HTERT RPE-1 (cell line): Measurements from ENCODE around the gene ILK.

Experiments
- in situ Hi-C: fragments of 300-500 bp; cut with MboI; formaldehyde crosslinking; loops from 4 replicates; pipeline ENCODE4 v1.14.3; 2020; ENCODE audit warnings: low sequenced_read_pairs

Gene ILK

DNA sequence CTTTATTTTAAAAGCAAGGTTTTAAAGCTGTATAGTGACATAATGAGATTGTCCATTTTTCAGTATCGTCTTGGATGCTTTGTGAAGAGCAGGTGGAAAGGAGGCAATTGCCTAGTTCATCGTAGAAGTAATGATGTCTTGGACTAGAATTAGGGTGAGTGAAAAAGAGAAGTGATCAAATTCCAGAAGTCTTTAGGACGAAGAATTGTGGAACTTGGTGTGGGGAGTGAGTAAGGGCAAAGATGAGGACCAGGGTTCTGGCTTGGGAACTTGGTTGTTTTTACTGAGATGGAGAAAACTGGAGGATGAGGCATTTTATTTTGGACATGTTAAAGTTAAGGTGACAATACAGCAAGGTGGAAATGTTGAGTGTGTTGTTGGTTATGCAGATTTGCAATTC lies 1.2 kb downstream of the ILK start:
- in situ Hi-C loops, result no loop called here

DNA sequence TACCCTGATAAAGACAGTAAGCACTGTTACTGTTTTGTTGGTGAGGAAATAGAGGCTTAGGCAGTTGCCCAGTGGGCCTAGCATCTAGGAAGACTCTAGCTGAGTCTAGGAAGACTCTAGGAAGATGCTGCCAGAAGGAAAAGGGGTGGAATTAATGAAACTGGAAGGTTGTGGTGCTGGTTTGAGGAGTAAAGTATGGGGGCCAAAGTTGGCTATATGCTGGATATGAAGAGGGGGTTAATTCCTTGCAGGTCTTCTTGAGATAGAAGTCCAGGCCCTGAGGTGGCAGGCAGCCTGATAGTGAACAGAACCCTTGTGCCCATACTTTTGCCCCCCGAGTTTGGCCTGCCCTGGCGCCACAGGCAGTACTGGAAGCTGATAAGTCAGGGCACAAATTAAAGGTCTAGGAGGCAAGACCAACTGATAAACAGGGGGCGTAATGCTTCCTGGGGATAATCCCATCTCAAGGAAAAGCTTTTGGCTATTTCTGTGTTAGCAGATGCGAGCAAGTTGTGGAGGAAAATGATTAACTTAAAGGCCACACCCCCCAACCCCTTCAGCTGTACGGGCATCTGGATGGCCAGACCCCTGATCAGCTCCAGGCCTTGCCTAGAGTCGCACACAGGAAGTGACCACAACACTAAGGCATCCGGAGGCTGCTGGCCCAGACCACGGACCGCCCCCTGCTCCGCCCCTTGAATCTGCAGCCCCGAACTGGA lies 3.1 kb downstream of the ILK start:
- in situ Hi-C loops, result no loop called here

DNA sequence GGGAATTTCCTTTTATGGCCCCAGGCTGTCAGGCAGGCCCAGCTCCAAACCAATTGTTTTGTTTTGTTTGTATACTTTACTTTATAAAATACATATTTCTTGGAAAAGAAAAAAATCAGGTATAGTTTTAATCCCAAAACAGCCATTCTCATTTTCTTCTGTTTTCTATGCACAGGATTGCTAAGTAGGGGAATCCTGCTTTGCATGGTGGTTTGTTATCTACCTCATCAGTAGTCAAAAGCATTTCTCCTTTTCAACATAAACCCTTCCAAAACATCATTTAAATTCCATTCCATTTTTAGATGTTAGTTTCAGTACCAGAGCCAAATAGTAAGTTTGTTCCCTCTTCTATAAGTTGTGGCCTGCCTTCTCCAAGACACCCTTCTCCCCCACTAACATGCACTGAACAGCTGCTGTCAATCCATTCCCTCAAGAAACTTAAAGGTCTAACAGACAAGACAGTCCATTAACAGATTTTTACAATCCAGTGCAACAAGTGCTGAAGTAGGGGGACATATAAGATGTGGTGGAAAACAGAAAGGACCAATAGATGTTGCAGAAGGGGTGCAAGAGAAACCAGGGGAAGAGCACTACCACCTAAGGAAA lies 3.7 kb downstream of the ILK start:
- in situ Hi-C loops, result no loop called here

DNA sequence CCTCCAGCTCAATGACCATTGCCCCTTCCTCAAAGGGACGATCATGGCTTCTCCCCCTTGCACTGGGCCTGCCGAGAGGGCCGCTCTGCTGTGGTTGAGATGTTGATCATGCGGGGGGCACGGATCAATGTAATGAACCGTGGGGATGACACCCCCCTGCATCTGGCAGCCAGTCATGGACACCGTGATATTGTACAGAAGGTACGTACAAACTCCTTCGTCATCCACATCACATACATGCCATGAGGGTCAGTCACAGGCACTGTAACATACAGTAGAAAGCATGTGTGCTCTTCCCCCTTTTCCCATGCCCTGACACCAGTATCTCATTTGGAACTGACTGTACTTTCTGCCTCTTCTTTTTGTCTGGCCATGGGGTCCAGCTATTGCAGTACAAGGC lies 4.4 kb downstream of the ILK start:
- in situ Hi-C loops, result no loop called here

DNA sequence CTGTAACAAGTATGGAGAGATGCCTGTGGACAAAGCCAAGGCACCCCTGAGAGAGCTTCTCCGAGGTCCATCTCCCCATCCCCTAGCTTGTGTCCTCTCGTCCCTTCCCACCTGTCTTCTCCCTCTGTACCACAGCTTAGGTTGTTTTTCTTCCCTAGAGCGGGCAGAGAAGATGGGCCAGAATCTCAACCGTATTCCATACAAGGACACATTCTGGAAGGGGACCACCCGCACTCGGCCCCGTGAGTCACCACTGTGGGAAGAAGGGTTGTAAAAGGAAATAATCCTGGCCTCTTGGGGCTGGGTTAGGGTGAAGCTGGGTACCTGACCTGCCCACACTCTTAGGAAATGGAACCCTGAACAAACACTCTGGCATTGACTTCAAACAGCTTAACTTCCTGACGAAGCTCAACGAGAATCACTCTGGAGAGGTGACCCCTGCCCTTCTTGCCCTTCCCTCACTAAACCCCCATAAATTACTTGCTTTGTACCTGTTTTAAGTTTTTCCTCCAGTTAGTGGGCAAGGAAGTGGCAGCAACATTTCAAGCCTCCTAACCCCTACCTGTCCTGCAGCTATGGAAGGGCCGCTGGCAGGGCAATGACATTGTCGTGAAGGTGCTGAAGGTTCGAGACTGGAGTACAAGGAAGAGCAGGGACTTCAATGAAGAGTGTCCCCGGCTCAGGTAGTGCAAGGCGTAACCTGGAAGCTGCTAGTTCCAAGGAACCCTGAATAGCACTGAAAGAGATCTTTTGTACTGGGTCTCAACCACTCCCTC lies 5.3 kb downstream of the ILK start:
- in situ Hi-C loops, result no loop called here

DNA sequence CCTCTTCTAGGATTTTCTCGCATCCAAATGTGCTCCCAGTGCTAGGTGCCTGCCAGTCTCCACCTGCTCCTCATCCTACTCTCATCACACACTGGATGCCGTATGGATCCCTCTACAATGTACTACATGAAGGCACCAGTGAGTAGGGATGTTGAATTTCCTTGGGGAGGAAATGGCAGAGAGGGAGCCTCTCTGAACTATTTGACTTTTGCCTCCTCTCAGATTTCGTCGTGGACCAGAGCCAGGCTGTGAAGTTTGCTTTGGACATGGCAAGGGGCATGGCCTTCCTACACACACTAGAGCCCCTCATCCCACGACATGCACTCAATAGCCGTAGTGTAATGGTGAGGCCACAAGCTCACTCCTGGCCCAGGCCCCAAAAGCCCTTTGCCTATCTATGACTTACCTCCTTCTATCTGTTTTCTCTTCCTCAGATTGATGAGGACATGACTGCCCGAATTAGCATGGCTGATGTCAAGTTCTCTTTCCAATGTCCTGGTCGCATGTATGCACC lies 6.0 kb downstream of the ILK start:
- in situ Hi-C loops, result no loop called here

DNA sequence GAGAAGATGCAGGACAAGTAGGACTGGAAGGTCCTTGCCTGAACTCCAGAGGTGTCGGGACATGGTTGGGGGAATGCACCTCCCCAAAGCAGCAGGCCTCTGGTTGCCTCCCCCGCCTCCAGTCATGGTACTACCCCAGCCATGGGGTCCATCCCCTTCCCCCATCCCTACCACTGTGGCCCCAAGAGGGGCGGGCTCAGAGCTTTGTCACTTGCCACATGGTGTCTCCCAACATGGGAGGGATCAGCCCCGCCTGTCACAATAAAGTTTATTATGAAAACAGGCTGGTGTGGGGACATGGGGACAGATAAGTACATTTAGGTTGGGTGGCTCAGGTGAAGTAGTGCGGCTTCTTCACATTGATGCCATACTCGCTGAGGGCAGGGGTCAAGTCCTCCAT lies 7.0 kb downstream of the ILK start:
- in situ Hi-C loops, result no loop called here

DNA sequence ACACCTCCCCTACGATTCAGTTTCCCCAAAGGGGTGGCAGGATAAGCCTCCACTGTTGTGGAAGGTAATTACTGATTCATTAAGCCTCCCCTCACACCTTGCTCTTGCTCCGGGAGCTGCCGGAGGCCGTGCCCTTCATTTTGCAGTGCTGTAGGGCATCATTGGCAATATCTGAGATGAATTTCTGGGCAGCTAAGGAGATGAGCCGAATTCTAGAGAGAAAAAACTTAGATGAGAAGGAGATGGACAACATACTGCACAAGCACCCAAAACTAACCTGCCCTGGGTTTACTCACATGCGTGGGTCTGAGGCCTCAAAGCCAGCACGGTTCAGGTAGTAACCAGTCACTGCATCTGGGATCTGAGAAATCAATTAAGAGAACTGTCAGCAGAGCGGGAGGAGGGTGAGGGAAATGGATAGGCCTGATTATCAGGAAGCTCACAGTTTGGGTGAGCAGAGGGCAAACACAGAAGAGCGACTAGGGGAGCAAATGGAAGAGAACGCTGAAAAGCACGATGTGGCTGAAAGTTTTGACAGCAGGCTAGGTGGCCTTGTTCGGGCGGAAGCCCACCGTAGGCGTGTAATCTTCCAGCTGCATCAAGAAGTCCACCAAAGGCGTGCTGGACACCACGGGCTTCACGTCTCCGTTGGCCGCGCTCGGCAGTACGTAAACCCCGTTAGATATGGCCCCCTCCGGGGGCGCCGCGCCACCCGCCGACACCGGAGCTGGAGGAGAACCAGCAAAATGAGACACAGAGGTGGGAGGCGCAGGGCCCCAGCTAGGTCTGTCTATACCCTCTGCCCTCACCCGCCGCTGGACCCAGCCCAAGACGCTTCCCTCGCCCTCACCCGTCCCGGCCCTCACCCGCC lies 7.8 kb downstream of the ILK start:
- in situ Hi-C loops, result no loop called here

DNA sequence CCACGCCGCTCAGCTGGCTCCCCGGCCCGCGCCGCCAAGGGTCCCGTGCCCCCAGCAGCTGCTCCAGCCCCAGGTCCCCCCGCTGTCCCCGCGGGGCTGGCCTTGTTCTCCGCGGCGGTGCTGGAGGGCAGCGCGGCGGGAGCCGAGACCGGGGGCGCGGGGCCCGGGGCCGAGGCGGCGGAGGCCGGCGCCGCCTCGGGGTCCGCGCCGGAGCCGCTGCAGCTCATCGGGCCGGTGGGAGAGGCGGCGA lies 8.3 kb downstream of the ILK start:
- in situ Hi-C loops, result no loop called here

DNA sequence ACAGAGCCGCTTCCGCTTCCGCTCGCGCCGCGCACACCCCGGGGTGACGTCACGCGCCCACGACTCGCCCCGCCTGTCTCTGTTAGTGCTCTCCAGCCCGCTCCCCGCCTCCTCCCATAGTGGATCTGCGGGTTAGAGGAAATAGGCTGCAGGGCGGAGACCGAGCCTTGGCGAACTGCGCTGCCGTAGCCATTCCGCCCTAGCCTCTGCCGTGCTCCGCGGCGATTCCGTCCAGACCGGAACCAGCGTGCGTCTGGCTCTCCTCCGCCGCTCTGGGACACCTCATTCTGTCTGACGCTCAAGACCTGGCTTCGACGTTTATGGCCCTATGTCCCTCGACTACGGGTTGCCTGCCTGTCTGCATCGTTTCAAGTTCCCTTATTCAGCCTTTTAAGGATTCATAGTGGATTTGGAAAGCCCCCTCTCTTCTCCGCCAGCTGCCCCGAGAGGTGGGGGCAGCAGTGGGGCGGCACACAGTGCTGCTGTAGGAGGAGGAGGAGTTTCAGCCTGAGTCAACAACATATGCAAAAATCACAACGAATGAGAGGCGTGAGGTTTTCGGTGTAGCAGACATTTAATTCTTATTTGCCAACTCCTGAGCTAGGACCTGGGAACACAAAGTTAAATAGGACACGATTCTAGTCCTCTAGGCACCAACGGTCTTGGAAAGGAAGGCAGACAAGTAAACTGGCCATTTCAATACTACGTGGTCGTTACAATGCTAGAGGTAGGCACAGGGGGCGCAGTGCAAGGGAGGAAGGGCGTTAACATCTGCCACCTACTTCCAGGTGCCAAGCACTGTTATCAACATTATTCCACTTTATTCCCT lies 8.9 kb downstream of the ILK start, which contains the start of gene TAF10:
Gene TAF10 (minus strand): TSS at position 4 of the 829 bp plus-strand sequence. CDS start 27 bp downstream, outside the sequence.
- in situ Hi-C loops, result no loop called here

DNA sequence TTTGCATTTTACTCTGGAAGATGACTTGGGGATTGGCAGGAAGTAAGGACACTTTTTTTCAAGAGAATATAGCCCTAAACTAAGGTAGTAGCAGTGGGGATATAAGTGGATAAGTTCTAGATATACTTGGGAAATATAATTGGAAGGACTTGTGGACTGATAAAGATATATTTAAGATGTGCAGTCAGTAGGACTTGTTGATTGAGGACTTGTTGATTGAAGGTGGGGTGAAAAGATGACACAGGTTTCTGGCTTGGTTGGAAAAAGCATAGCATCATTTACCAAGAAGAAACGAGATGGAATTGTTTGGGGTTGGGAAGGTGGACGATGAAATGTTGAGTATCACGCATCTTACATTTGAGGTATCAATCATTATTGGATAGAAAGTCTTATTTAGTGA lies 9.9 kb downstream of the ILK start:
- in situ Hi-C loops, result no loop called here

DNA sequence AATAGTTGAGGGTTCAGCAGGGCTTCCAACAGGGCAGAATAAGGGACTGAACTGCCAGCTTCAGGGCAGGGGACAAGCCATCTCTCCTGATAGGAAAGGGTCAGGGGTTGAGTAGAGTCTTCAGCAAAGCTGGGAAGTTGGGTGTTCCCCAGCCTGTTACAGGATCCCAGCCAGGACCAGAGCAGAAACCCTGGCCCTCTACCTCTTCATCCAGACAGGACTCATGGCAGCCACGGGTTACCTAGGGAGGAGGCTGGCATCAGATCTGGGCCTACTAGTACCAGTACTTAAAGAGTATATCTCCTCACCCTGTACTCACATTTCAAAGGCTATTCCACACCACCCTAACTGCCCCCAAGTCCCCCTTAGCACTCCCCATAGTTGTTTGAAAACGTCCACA lies 10.9 kb downstream of the ILK start:
- in situ Hi-C loops, result no loop called here

DNA sequence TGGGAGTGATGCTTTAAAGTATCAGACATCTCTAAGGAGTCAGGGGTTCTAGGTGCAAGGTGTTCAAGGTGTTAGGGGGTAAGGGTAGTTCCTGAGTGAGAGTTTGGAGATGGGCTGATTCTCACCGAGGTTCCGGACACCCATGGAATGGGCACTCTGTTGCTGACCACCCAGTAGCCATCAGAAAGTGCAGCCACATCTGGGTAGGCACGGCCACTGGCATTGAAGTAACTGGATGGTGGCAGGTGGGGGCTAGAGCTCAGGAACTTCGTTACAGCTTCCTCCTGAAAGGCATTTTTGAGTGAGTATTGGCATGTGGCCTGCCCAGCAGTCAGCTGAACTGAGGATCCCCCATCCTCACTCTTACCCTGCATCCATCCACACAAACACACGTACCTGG lies 11.5 kb downstream of the ILK start:
- in situ Hi-C loops, result no loop called here

DNA sequence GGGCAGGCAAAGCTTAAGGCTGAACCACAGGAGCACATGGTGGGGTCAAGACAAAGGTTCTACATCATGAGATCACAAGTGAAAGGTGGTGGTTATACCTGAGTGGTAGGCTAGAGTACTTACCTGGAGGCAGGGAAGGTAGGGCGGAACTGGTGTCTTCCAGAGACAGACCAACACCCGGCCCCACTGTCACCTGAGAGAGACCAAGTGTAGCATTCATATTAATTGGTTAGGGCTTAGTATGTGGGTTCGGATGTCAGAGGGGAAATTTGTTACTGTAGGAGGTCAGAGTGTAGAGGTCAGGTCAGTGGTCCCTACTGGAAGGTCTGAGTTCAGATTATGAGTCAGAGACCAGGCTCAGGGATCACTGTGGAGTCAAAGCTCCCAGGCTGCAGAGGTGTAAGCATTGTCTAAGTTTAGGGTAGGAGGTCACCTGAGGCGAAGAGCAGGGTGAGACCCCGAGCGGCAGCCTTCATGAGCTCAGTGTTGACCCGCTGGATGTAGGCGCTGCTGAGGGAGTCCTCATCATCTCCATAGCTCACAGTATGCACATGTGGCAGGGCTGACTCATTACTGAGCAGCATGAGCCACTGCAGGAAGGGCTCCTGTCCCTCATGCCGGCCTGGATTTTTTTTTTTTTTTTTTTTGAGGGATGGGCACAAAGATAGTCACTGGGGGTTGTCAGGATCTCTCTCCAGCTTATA lies 12.5 kb downstream of the ILK start:
- in situ Hi-C loops, result no loop called here

DNA sequence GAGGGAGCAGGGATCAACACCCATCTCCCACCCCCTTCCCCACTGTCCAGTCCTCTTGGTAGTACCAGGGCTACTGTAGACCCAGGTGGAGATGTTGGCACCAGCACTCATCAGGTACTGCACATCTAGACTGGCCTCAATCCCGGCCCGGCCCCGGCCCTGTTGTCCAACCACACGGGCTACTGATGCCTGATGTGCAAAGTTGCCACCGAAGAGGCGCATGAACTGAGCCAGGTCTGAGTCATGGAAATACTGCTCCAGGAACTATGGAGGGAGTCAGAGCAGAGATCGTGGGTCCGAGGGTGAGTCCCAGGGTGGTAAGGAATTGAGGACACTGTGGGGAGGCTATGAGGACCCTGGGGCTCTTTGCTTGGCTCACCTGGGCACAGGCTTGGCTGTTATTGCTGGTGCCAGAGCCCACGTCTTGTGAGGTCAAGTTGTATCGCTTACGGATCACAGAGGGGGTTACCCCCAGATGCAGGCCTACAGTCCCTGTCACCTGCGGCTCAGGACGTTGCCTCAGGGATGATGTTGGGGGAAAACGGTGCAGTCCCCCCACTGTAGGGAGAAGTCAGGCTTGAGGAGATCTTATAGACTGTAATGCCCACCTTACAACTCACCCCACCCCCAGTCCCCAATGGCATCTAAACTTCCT lies 13.1 kb downstream of the ILK start:
- in situ Hi-C loops, result no loop called here

DNA sequence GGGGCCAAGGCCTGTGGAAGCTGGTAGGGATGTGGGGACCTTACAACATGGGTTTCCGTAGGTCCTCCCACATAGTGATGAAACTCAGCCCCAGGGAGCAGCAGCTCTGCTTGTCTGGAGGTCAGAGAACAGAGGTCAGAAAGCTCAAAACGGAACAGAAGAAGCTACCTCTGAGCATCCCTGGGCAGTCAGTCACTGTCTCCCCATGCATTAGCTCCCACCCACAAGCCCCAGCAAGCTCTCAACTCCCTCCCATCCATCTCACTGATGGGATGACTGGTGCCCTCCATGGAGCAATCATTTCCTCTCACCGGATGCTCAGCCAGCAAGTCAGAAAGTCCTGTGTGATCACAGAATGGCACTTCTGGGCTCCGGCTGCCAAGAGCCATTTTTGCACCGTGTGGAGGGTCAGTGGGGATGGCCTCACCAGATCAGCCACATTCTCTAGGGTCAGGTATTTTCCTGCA lies 13.8 kb downstream of the ILK start:
- in situ Hi-C loops, result no loop called here

DNA sequence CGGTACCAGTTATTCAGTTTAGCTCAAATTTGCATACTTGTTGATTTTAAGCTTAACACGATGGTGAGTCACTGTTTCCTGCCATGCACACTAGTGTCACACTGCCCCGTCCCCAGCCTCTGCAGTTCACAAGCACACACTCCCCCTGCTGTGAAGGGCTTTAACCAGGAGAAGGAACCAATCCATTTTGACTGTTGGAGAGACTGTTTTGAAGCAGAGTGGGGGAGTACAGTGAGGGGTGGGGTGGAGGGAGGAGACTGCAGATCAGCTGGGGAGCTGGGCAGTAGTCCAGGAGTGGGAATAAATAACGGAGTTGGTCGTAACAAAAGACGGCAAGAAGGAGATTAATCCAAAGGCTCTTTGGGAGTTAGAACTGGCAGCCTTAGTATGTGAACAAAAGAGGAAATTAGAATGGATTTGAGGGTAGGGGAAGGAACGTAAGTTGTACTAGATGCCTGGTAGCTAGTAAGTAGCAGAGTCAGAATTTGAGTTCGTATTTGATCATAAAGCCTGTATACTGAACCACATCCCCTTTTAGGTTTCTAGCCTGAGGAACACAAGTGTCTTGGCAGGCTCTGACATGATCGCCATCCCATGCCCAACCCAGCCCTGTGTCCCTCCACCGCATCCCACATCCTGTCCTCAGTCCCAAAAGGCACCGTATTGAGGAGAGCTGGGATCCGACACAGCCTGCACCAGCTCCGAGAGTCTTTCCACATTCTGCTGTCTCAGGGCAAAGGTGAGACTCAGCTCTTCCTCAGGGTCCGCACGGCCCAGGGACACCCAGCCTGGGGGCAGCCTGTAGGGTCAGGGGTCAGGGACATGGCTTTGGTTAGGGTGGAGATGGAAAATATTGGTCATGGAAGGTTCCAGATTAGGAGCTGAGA lies 14.8 kb downstream of the ILK start:
- in situ Hi-C loops, result no loop called here
